Tibial artery (tissue), 4 donors: ENCODE measurements around the gene TMEM51.

ENCODE experiments used
- DNase-seq, 2 donors: peaks; one replicate each; pipeline ENCODE4 v3.0.0-alpha.2; 2019
- H3K27ac ChIP-seq, 2 donors: fragments of 200-600 bp; sonication (generic) in 1 of 2; 1 replicate in 1 of 2; 2 replicates in 1 of 2; pipeline ENCODE4 v1.5.1; 2018 to 2019; ENCODE audit warnings: mild to moderate bottlenecking in 1 of 2
- H3K27me3 ChIP-seq, 2 donors: fragments of 200-600 bp; sonication (generic) in 1 of 2; one replicate each; pipeline versions ENCODE4 v1.5.1 to v1.6.0; 2016 to 2019
- H3K36me3 ChIP-seq, 3 donors: fragments of 200-600 bp; sonication (generic) in 2 of 3; one replicate each; pipeline ENCODE4 v1.5.1; 2016 to 2019; ENCODE audit warnings: mild to moderate bottlenecking in 2 of 3
- H3K4me1 ChIP-seq, 4 donors: fragments of 200-600 bp; sonication (generic) in 2 of 4; 1 replicate in 3 of 4; 2 replicates in 1 of 4; pipeline ENCODE4 v1.5.1; 2016 to 2019
- H3K4me3 ChIP-seq, 2 donors: fragments of 200-600 bp; sonication (generic) in 1 of 2; 1 replicate in 1 of 2; 2 replicates in 1 of 2; pipeline ENCODE4 v1.5.1; 2018 to 2019; ENCODE audit warnings: mild to moderate bottlenecking in 2 of 2
- H3K9me3 ChIP-seq, 3 donors: fragments of 200-600 bp; sonication (generic) in 1 of 3; one replicate each; pipeline ENCODE4 v1.5.1; 2016 to 2019
- intact Hi-C: fragments of 100-400 bp; cut with DNase I; formaldehyde crosslinking; loops from one replicate; pipeline ENCODE4 v1.15.0; 2023; ENCODE audit warnings: low total_unique reads
- TF ChIP-seq, protein P1 (sequence below), 2 experiments: fragments of 200-600 bp in 1 of 2; fragments of 450-650 bp in 1 of 2; IDR thresholded peaks; one replicate each; pipeline ENCODE4 v1.5.1; 2017 to 2019; ENCODE audit warnings: antibody characterized with exemption in 2 of 2, mild to moderate bottlenecking in 1 of 2, moderate library complexity in 1 of 2

Gene TMEM51

DNA sequence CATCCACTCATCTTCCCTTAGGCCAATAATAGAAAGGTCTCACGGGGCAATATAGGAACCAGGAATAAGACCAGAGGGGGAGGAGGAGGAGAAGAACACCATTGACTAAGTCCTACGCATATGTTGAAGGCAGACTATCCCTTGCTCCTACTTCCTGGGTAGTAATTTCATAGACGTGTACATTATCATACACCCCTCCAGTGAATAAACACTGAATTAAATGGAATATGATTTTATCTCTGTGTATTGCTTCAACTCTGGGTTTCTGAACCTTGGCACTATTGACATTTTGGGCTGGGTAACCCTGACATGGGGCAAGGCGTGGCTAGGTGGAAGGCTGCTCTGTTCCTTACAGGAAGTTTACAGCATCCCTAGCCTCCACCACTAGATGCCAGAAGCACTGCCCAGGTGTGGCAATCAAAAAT is 76.2 kb downstream of the TMEM51 start:
- no peak overlapping the region for H3K4me3 ChIP-seq
- TF ChIP-seq, protein P1, sequence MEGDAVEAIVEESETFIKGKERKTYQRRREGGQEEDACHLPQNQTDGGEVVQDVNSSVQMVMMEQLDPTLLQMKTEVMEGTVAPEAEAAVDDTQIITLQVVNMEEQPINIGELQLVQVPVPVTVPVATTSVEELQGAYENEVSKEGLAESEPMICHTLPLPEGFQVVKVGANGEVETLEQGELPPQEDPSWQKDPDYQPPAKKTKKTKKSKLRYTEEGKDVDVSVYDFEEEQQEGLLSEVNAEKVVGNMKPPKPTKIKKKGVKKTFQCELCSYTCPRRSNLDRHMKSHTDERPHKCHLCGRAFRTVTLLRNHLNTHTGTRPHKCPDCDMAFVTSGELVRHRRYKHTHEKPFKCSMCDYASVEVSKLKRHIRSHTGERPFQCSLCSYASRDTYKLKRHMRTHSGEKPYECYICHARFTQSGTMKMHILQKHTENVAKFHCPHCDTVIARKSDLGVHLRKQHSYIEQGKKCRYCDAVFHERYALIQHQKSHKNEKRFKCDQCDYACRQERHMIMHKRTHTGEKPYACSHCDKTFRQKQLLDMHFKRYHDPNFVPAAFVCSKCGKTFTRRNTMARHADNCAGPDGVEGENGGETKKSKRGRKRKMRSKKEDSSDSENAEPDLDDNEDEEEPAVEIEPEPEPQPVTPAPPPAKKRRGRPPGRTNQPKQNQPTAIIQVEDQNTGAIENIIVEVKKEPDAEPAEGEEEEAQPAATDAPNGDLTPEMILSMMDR (IDR thresholded peaks at IDR 0.05): no peak
- no peak overlapping the region for H3K27ac ChIP-seq
- peaks cover 0 to 8% (median 0%) of the 10 kb centered on the region in 4 donors for H3K4me1 ChIP-seq
- H3K27me3 ChIP-seq: no peaks in the 10 kb centered on the region
- intact Hi-C loops: no loop called here
- no peaks in the 10 kb centered on the region for H3K9me3 ChIP-seq
- no peaks in the 10 kb centered on the region for H3K36me3 ChIP-seq
- DNase-seq: no peak

DNA sequence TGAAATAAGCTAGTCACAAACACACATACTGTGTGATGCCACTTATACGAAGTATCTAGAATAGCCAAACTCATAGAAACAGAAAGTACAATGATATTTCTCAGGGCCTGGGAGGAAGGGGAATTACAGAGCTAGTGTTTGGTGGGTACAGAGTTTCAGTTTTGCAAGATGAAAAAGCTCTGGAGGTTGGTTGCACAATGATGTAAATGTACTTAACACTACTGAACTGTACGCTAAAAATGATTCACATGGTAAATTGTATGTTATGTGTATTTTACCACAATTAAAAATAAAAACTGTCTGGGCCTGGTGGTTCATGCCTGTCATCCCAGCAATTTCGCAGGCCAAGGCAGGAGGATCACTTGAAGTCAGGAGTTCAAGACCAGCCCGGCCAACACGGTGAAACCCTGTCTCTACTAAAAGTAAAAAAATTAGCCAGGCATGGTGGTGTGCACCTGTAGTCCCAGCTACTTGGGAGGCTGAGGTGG is 78.2 kb downstream of the TMEM51 start:
- no peak for DNase-seq
- H3K27ac ChIP-seq: no peak overlapping the region
- peaks cover 0 to 4% of the 10 kb centered on the region in 2 donors for H3K27me3 ChIP-seq
- H3K4me1 ChIP-seq: peaks cover 0 to 8% (median 0%) of the 10 kb centered on the region in 4 donors
- TF ChIP-seq, protein P1 (IDR thresholded peaks at IDR 0.05): no peak
- H3K4me3 ChIP-seq: no peak overlapping the region
- intact Hi-C loops: no loop called here
- H3K9me3 ChIP-seq: no peaks in the 10 kb centered on the region
- H3K36me3 ChIP-seq: no peaks in the 10 kb centered on the region

DNA sequence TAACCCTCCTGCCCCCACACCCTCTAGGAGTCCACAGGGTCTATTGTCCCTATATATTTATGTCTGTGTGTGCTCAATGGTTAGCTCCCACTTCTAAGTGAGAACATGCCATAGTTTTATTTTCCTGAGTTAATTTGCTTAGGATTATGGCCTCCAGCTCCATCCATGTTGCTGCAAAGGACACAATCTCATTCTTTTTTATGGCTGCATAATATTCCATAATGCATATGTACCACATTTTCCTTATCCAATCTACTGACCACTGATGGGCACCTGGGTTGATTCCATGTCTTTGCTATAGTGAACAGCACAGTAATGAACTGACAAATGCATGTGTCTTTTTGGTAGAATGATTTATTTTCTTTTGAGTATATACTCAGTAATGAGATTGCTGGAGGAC is 80.1 kb downstream of the TMEM51 start:
- intact Hi-C loops: no loop called here
- Histone ChIP-seq H3K27ac (no peak overlapping the region), H3K36me3 (no peaks in the 10 kb centered on the region), H3K4me1 (peaks cover 0 to 8% (median 0%) of the 10 kb centered on the region in 4 donors), H3K9me3 (no peaks in the 10 kb centered on the region), H3K4me3 (no peak overlapping the region), H3K27me3 (peaks cover 0 to 4% of the 10 kb centered on the region in 2 donors)
- DNase-seq: no peak
- TF ChIP-seq, protein P1 (IDR thresholded peaks at IDR 0.05): no peak

DNA sequence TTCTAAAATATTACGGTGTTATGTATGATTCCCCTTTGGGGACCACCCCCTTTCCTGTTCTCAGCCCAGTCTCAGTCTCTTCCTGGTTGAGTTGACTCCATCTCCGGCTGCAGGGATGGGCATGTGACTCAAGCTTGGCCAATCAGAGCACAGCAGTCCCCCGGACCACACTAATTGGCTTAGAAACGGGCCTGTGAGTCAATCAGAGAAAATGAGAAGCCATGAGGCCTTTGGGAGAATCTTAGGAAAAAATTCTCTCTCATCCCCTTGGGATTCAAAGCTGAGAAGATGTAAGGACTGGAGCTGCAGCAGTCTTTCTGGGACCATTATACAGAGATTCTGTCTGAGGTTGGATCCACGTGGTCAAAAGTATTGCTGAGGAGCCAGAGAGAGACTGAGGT is 82.8 kb downstream of the TMEM51 start:
- Histone ChIP-seq H3K4me3 (no peak overlapping the region), H3K4me1 (no peaks in the 10 kb centered on the region), H3K27ac (no peak overlapping the region), H3K27me3 (peaks cover 0 to 4% of the 10 kb centered on the region in 2 donors), H3K9me3 (no peaks in the 10 kb centered on the region), H3K36me3 (no peaks in the 10 kb centered on the region)
- TF ChIP-seq, protein P1 (IDR thresholded peaks at IDR 0.05): no peak
- DNase-seq: no peak
- intact Hi-C loops: no loop called here

DNA sequence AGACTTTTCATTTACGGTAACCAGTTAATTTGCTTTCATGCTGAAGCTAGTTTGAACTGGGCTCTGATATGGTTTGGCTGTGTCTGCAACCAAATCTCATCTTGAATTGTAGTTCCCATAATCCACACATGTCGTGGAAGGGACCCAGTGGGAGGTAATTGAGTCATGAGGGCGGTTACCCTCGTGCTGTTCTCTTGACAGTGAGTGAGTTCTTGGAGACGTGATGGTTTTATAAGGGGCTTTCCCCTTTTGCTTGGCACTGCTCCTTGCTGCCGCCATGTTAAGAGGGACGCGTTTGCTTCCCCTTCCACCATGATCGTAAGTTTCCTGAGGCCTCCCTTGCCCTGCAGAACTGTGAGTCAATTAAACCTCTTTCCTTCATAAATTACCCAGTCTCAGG is 83.2 kb downstream of the TMEM51 start:
- H3K27ac ChIP-seq: no peak overlapping the region
- intact Hi-C loops: no loop called here

More for the DNA sequence above, 83.2 kb downstream of the TMEM51 start:
- no peaks in the 10 kb centered on the region for H3K9me3 ChIP-seq
- no peak overlapping the region for H3K4me3 ChIP-seq
- H3K4me1 ChIP-seq: no peaks in the 10 kb centered on the region
- H3K36me3 ChIP-seq: no peaks in the 10 kb centered on the region
- H3K27me3 ChIP-seq: peaks cover 0 to 4% of the 10 kb centered on the region in 2 donors
- TF ChIP-seq, protein P1 (IDR thresholded peaks at IDR 0.05): no peak
- DNase-seq: no peak
